H1 (cell line): ENCODE data around the gene H6PD. TPM values are rescaled to one million over a fixed set of nuclear protein-coding genes. Genes with fewer than 3 reads are reported as not detected.

Source experiments
- CTCF ChIA-PET: fragments of 300-600 bp; sonication (Branson Sonifier 250); formaldehyde crosslinking; loops from one replicate; lab custom pipeline; 2021; ENCODE audit not compliant: partially characterized antibody; lab: Charles Lee
- POLR2A ChIA-PET: fragments of 300-600 bp; sonication (Branson Sonifier 250); formaldehyde crosslinking; loops from one replicate; lab custom pipeline; 2021; ENCODE audit warnings: inconsistent platforms; ENCODE audit not compliant: partially characterized antibody; lab: Charles Lee
- DNase-seq, 2 experiments: peaks; one replicate each; pipeline versions ENCODE4 v3.0.0 to v3.0.0-alpha.2; 2010 to 2022; ENCODE audit warnings: low spot score in 2 of 2, low read depth in 1 of 2, mixed read lengths in 1 of 2
- FAIRE-seq: peaks from 2 replicates; lab custom pipeline; 2011; peaks lifted over from hg19 to GRCh38; lab: Jason Lieb, UNC
- H2AFZ ChIP-seq: 2 replicates; pipeline ENCODE4 v1.8.1; 2012; ENCODE audit warnings: low read length, inconsistent platforms
- H2AK5ac ChIP-seq: 2 replicates; pipeline ENCODE4 v1.6.1; 2013; ENCODE audit warnings: low read depth, low read length
- H2BK120ac ChIP-seq: replicated peaks from 2 replicates; pipeline ENCODE3; 2013; ENCODE audit warnings: low read depth, low read length, inconsistent platforms
- H2BK12ac ChIP-seq: 2 replicates; pipeline ENCODE4 v1.6.1; 2013; ENCODE audit warnings: low read depth, low read length
- H2BK15ac ChIP-seq: 2 replicates; pipeline ENCODE4 v1.6.1; 2013; ENCODE audit warnings: low read length
- H2BK20ac ChIP-seq: 2 replicates; pipeline ENCODE4 v1.6.1; 2013; ENCODE audit warnings: low read length
- H2BK5ac ChIP-seq: 2 replicates; pipeline ENCODE4 v1.6.1; 2013; ENCODE audit warnings: low read depth, low read length
- H3K14ac ChIP-seq: 2 replicates; pipeline ENCODE4 v1.6.1; 2013; ENCODE audit warnings: inconsistent platforms; ENCODE audit not compliant: insufficient read length
- H3K18ac ChIP-seq: 2 replicates; pipeline ENCODE4 v1.6.1; 2013; ENCODE audit warnings: low read length; ENCODE audit errors: extremely low read depth
- H3K23ac ChIP-seq: 2 replicates; pipeline ENCODE4 v1.6.1; 2013; ENCODE audit warnings: inconsistent platforms; ENCODE audit not compliant: insufficient read length
- H3K23me2 ChIP-seq: 2 replicates; pipeline ENCODE4 v1.6.1; 2013; ENCODE audit warnings: low read depth, low read length
- H3K27ac ChIP-seq: 2 replicates; pipeline ENCODE4 v1.6.1; 2011; ENCODE audit warnings: low read depth, low read length, inconsistent platforms
- H3K27me3 ChIP-seq, 4 experiments: replicated peaks in 1 of 4; 1 replicate in 1 of 4; 2 replicates in 3 of 4; pipeline versions ENCODE4 v1.6.1 to v1.8.1; 2011 to 2013; ENCODE audit warnings: low read length in 3 of 4, mild to moderate bottlenecking in 3 of 4, inconsistent platforms in 2 of 4, mixed read lengths in 2 of 4, moderate library complexity in 1 of 4; ENCODE audit not compliant: control insufficient read depth in 3 of 4, insufficient read depth in 3 of 4; ENCODE audit errors: extremely low read depth in 1 of 4
- H3K36me3 ChIP-seq, 4 experiments: 2 replicates each; pipeline versions ENCODE4 v1.6.1 to v1.8.1; 2011 to 2013; ENCODE audit warnings: mild to moderate bottlenecking in 4 of 4, low read length in 3 of 4, moderate library complexity in 2 of 4, control low read depth in 1 of 4, inconsistent platforms in 1 of 4; ENCODE audit not compliant: insufficient read depth in 4 of 4, control insufficient read depth in 2 of 4
- H3K4ac ChIP-seq: replicated peaks from 2 replicates; pipeline ENCODE3; 2013; ENCODE audit warnings: low read length, low read depth, mixed read lengths, inconsistent platforms; ENCODE audit not compliant: insufficient read length
- H3K4me1 ChIP-seq, 4 experiments: replicated peaks in 1 of 4; 1 replicate in 1 of 4; 2 replicates in 3 of 4; pipeline versions ENCODE4 v1.6.1 to v1.8.1; 2011 to 2013; ENCODE audit warnings: low read length in 3 of 4, inconsistent platforms in 2 of 4, mixed read lengths in 1 of 4; ENCODE audit not compliant: insufficient read depth in 4 of 4, control insufficient read depth in 3 of 4
- H3K4me2 ChIP-seq, 2 experiments: 2 replicates each; pipeline versions ENCODE4 v1.6.1 to v1.8.1; 2011 to 2013; ENCODE audit warnings: low read depth in 2 of 2, low read length in 2 of 2, control low read depth in 1 of 2, inconsistent platforms in 1 of 2, mild to moderate bottlenecking in 1 of 2; ENCODE audit not compliant: insufficient read depth in 1 of 2
- H3K4me3 ChIP-seq, 4 experiments: fragments of 200-600, 300-600 bp in 1 of 4; sonication (generic), shearing (Covaris generic), sonication (Bioruptor Twin) in 1 of 4; 2 replicates each; pipeline versions ENCODE4 v1.5.1 to v1.8.1; 2011 to 2016; ENCODE audit warnings: low read length in 4 of 4, low read depth in 3 of 4, control low read depth in 2 of 4, inconsistent platforms in 2 of 4, mild to moderate bottlenecking in 2 of 4, mixed read lengths in 1 of 4, moderate library complexity in 1 of 4; ENCODE audit not compliant: insufficient read depth in 2 of 4; ENCODE audit errors: extremely low read depth in 1 of 4
- H3K56ac ChIP-seq: replicated peaks from 2 replicates; pipeline ENCODE3; 2013; ENCODE audit warnings: low read depth, mild to moderate bottlenecking, mixed read lengths, low read length, inconsistent platforms; ENCODE audit not compliant: insufficient read length
- H3K79me1 ChIP-seq: 2 replicates; pipeline ENCODE4 v1.6.1; 2013; ENCODE audit warnings: low read depth, low read length, control low read depth
- H3K79me2 ChIP-seq, 2 experiments: 2 replicates each; pipeline versions ENCODE4 v1.6.1 to v1.8.1; 2012 to 2013; ENCODE audit warnings: low read length in 2 of 2, mild to moderate bottlenecking in 2 of 2, inconsistent platforms in 1 of 2; ENCODE audit not compliant: insufficient read depth in 2 of 2, control insufficient read depth in 1 of 2
- H3K9ac ChIP-seq, 4 experiments: replicated peaks in 1 of 4; 1 replicate in 1 of 4; 2 replicates in 3 of 4; pipeline versions ENCODE4 v1.6.1 to v1.8.1; 2011 to 2013; ENCODE audit warnings: low read depth in 3 of 4, low read length in 3 of 4, control low read depth in 2 of 4, mild to moderate bottlenecking in 2 of 4, moderate library complexity in 2 of 4, inconsistent platforms in 1 of 4; ENCODE audit errors: extremely low read depth in 1 of 4
- H3K9me3 ChIP-seq, 2 experiments: 2 replicates each; pipeline versions ENCODE4 v1.6.1 to v1.8.1; 2012 to 2013; ENCODE audit warnings: mild to moderate bottlenecking in 2 of 2, moderate library complexity in 2 of 2, control low read depth in 1 of 2, inconsistent platforms in 1 of 2, low read depth in 1 of 2, low read length in 1 of 2, mixed read lengths in 1 of 2; ENCODE audit not compliant: insufficient read depth in 2 of 2
- H4K20me1 ChIP-seq, 2 experiments: replicated peaks in 1 of 2; 2 replicates each; pipeline versions ENCODE3 to v1.8.1; 2011 to 2013; ENCODE audit warnings: inconsistent platforms in 2 of 2, low read length in 2 of 2, mild to moderate bottlenecking in 1 of 2; ENCODE audit not compliant: insufficient read depth in 2 of 2, control insufficient read depth in 1 of 2
- H4K5ac ChIP-seq: 2 replicates; pipeline ENCODE4 v1.6.1; 2013; ENCODE audit warnings: low read length, low read depth, mixed read lengths, inconsistent platforms; ENCODE audit not compliant: insufficient read length
- H4K8ac ChIP-seq: 2 replicates; pipeline ENCODE4 v1.8.0; 2013; ENCODE audit warnings: mild to moderate bottlenecking, moderate library complexity, low read length, inconsistent platforms; ENCODE audit not compliant: insufficient read depth; ENCODE audit errors: extremely low read depth
- H4K91ac ChIP-seq: replicated peaks from 2 replicates; pipeline ENCODE3; 2013; ENCODE audit warnings: low read length, mixed read lengths, inconsistent platforms; ENCODE audit not compliant: insufficient read length
- ASH2L ChIP-seq: fragments of 200-600, 300-600 bp; sonication (generic); IDR thresholded peaks from one replicate; pipeline ENCODE4 v1.7.1; 2017; ENCODE audit warnings: low read length
- CHD1 ChIP-seq: IDR thresholded peaks from 2 replicates; pipeline ENCODE4 v1.6.1; 2012; ENCODE audit warnings: low read depth, low read length, improper control_type of control experiment
- WGBS, 2 experiments: shearing (Covaris generic) in 1 of 2; methylation state at CpG; one replicate each; pipeline versions ENCODE4 v1.1.6 to v1.1.7; 2013 to 2015; ENCODE audit warnings: low lambda C conversion rate in 2 of 2, mixed read lengths in 2 of 2, inconsistent platforms in 1 of 2, low coverage in 1 of 2, missing lambda C conversion rate in 1 of 2; ENCODE audit not compliant: insufficient replicate concordance in 2 of 2, insufficient coverage in 1 of 2, insufficient read length in 1 of 2; ENCODE audit errors: extremely low coverage in 1 of 2, missing lambda C conversion rate in 1 of 2; 5-methylcytosine and 5-hydroxymethylcytosine counted together
- polyA plus RNA-seq, 7 experiments: library from polyadenylated mRNA; depleted of rRNA in 3 of 7; stranded (reverse) in 5 of 7; unstranded in 2 of 7; fragments of >200 nt in 5 of 7; fragments of 200-250 nt in 2 of 7; gene quantifications; 1 replicate in 5 of 7; 2 replicates in 1 of 7; 4 replicates in 1 of 7; pipeline versions ENCODE4 v1.2.1 to v1.2.3, GENCODE V29; 2011 to 2013; ENCODE audit warnings: missing spikeins in 2 of 7, mixed read lengths in 2 of 7
- total RNA-seq: library from RNA; stranded (reverse); fragmentation: NEBNext Ultra II Directional; extraction: Animal tissue kit (Norgen Biotek cat#: 25700); gene quantifications from 2 replicates; pipeline ENCODE4 v1.2.1, GENCODE V29; 2021

Gene H6PD
- total and polyA plus RNA-seq, 2 of the 8 experiments (the other 6 are each of a cell fraction or from before 2014, with no cell fraction given): 3.6 to 3.8 TPM

- no peak overlapping the region for H3K18ac ChIP-seq
- no peak overlapping the region for H4K5ac ChIP-seq
- no peak overlapping the region for H4K91ac ChIP-seq
- CTCF ChIA-PET: interaction anchor here (0.7 to 3.2 kb wide), 3 partner anchors 15 to 152 kb away, joined by 3 to 8 read pairs (median 4); no protein-coding TSS in a partner anchor
- H2BK20ac ChIP-seq: no peak overlapping the region
- no peak for FAIRE-seq
- no peak overlapping the region for H3K14ac ChIP-seq
- H3K56ac ChIP-seq: no peak overlapping the region
- H2BK15ac ChIP-seq: no peak overlapping the region
- TF ChIP-seq CHD1: no peak
- no peak for TF ChIP-seq ASH2L
- H4K20me1 ChIP-seq: peaks cover 0 to 9% of the 10 kb centered on the region in 2 experiments
- H2BK120ac ChIP-seq: no peak overlapping the region
- no peak overlapping the region for H3K4ac ChIP-seq
- no peak overlapping the region for H2BK5ac ChIP-seq
- H3K36me3 ChIP-seq: no peaks in the 10 kb centered on the region
- no peaks in the 10 kb centered on the region for H3K9me3 ChIP-seq
- no peak overlapping the region for H2AFZ ChIP-seq
- H3K79me2 ChIP-seq: no peaks in the 10 kb centered on the region; a peak in 1 of 4 replicates
- H4K8ac ChIP-seq: peak overlapping the region; percentile 53; the same call in 1 of the 2 replicates
- no peak overlapping the region for H3K4me3 ChIP-seq
- H3K23ac ChIP-seq: no peak overlapping the region
- H2AK5ac ChIP-seq: no peak overlapping the region
- POLR2A ChIA-PET: no interaction called here
- H3K27me3 ChIP-seq: no peaks in the 10 kb centered on the region
- H2BK12ac ChIP-seq: no peak overlapping the region
- no peak for DNase-seq
- no peak overlapping the region for H3K27ac ChIP-seq
- no peak overlapping the region for H3K4me2 ChIP-seq
- no peaks in the 10 kb centered on the region; a peak in 1 of 7 replicates for H3K4me1 ChIP-seq
- peaks cover 3% of the 10 kb centered on the region for H3K79me1 ChIP-seq
- no peaks in the 10 kb centered on the region for H3K23me2 ChIP-seq
- H3K9ac ChIP-seq: no peak overlapping the region
- 76% methylated on average over 6 of the region's 6 CpGs; no CpG with 5 or more reads in 1 of the 2 experiments for WGBS, 2 experiments
These were observed 69.3 kb downstream of the H6PD start for GRCh38 chr1:9303916-9304315.
